Renal cortex interstitium (tissue), 11 donors: ENCODE measurements around the gene ANXA3. TPM values are rescaled to one million over a fixed set of nuclear protein-coding genes. Genes with fewer than 3 reads are reported as not detected.

Experiments
- DNase-seq, 11 donors: peaks; one replicate each; pipeline ENCODE4 v3.0.0-alpha.2; 2013; ENCODE audit warnings: low read depth in 9 of 11, low spot score in 4 of 11; ENCODE audit errors: extremely low read depth in 1 of 11
- polyA plus RNA-seq, 3 donors: library from polyadenylated mRNA; unstranded; fragments of 120-200 nt; gene quantifications; one replicate each; pipeline ENCODE4 v1.2.1, GENCODE V29; 2013; ENCODE audit not compliant: insufficient read length in 3 of 3

ANXA3 gene
- polyA plus RNA-seq, 3 donors, result 44.5 to 54.0 (median 52.1) TPM

GRCh38 chr4:78625073-78625472 lies 73.5 kb downstream of the ANXA3 start:
- no peak for DNase-seq

- no peak for DNase-seq
Measured at GRCh38 chr4:78627046-78627965, 75.7 kb downstream of the ANXA3 start.

- no peak for DNase-seq
Measured at GRCh38 chr4:78627966-78628678, 76.6 kb downstream of the ANXA3 start.

- no peak for DNase-seq
Measured at GRCh38 chr4:78629991-78630541, 78.5 kb downstream of the ANXA3 start.

- no peak for DNase-seq
Measured at GRCh38 chr4:78630615-78631014, 79.0 kb downstream of the ANXA3 start.

GRCh38 chr4:78634011-78634664 lies 82.6 kb downstream of the ANXA3 start:
- DNase-seq, result no peak

GRCh38 chr4:78638337-78639172 lies 87.0 kb downstream of the ANXA3 start:
- no peak for DNase-seq

GRCh38 chr4:78640714-78641113 lies 89.1 kb downstream of the ANXA3 start:
- no peak for DNase-seq

GRCh38 chr4:78642934-78643333 lies 91.4 kb downstream of the ANXA3 start:
- DNase-seq, result no peak

GRCh38 chr4:78644063-78644691 lies 92.6 kb downstream of the ANXA3 start:
- DNase-seq, result no peak

- DNase-seq, result peak in 1 of 11 donors; percentile 45
Measured at GRCh38 chr4:78644744-78645330, 93.3 kb downstream of the ANXA3 start.

GRCh38 chr4:78645853-78646757 lies 94.5 kb downstream of the ANXA3 start:
- DNase-seq, result no peak

GRCh38 chr4:78647272-78647671 lies 95.7 kb downstream of the ANXA3 start:
- DNase-seq, result no peak

- DNase-seq, result no peak
Measured at GRCh38 chr4:78648640-78649363, 97.2 kb downstream of the ANXA3 start.

GRCh38 chr4:78650106-78651024 lies 98.8 kb downstream of the ANXA3 start:
- no peak for DNase-seq
